K562 (cell line): ENCODE data around the gene ULBP1. TPM values are rescaled to one million over a fixed set of nuclear protein-coding genes. Genes with fewer than 3 reads are reported as not detected.

Source experiments
- CREB5 ChIP-seq: fragments of 250-450 bp; sonication (Bioruptor Pico); IDR thresholded peaks from 2 replicates; pipeline ENCODE4 v1.5.0; 2020; ENCODE audit warnings: mild to moderate bottlenecking
- LCOR ChIP-seq: sonication (generic); formaldehyde crosslinking; IDR thresholded peaks from 2 replicates; pipeline ENCODE4 v1.8.0; 2022; ENCODE audit warnings: mild to moderate bottlenecking, missing genetic modification reagents
- MEF2D ChIP-seq: conservative IDR thresholded peaks from 2 replicates; pipeline ENCODE4 v1.6.1; 2016; ENCODE audit warnings: low read depth, missing genetic modification characterization, missing compliant biosample characterization
- MXD1 ChIP-seq: fragments of 250-450 bp; sonication (Bioruptor Pico); IDR thresholded peaks from 2 replicates; pipeline ENCODE4 v1.8.0; 2021; ENCODE audit warnings: borderline replicate concordance, mild to moderate bottlenecking, moderate library complexity; ENCODE audit not compliant: poor library complexity, severe bottlenecking
- PHF21A ChIP-seq: fragments of 450-650 bp; IDR thresholded peaks from 2 replicates; pipeline ENCODE4 v1.6.1; 2017; ENCODE audit warnings: low read depth, borderline replicate concordance
- PHTF2 ChIP-seq: fragments of 250-450 bp; sonication (Bioruptor Pico); IDR thresholded peaks from 2 replicates; pipeline ENCODE4 v1.5.0; 2021; ENCODE audit warnings: mild to moderate bottlenecking
- SMAD3 ChIP-seq: fragments of 450-650 bp; formaldehyde crosslinking; conservative IDR thresholded peaks from 2 replicates; pipeline ENCODE4 v1.4.0; 2020; ENCODE audit warnings: mild to moderate bottlenecking
- SOX6 ChIP-seq: fragments of 450-650 bp; IDR thresholded peaks from 2 replicates; pipeline ENCODE4 v1.6.1; 2014; ENCODE audit warnings: mild to moderate bottlenecking
- SPI1 ChIP-seq: IDR thresholded peaks from 2 replicates; pipeline ENCODE4 v1.6.1; 2011; ENCODE audit warnings: low read depth, low read length, control low read depth, borderline replicate concordance
- SRSF3 ChIP-seq: fragments of 200-400 bp; formaldehyde crosslinking; IDR thresholded peaks from 2 replicates; pipeline ENCODE4 v1.6.1; 2016; ENCODE audit warnings: mild to moderate bottlenecking, low read length, moderate library complexity; ENCODE audit not compliant: insufficient read depth
- THAP12 ChIP-seq: fragments of 250-450 bp; sonication (Bioruptor Pico); IDR thresholded peaks from 2 replicates; pipeline ENCODE4 v1.9.0; 2021; ENCODE audit warnings: mild to moderate bottlenecking, inconsistent platforms
- TRIM25 ChIP-seq: fragments of 450-650 bp; IDR thresholded peaks from 2 replicates; pipeline ENCODE4 v1.7.0; 2016; ENCODE audit warnings: borderline replicate concordance
- ZBTB5 ChIP-seq: fragments of 450-650 bp; IDR thresholded peaks from 2 replicates; pipeline ENCODE4 v1.6.1; 2017; ENCODE audit warnings: antibody characterized with exemption
- ZBTB8A ChIP-seq: fragments of 450-650 bp; IDR thresholded peaks from 2 replicates; pipeline ENCODE4 v1.6.1; 2018; ENCODE audit warnings: mild to moderate bottlenecking, moderate library complexity; ENCODE audit not compliant: partially characterized antibody
- ZNF133 ChIP-seq: fragments of 250-450 bp; sonication (Bioruptor Pico); IDR thresholded peaks from 2 replicates; pipeline ENCODE4 v1.4.0; 2020; ENCODE audit warnings: mild to moderate bottlenecking
- ZNF778 ChIP-seq: fragments of 450-650 bp; formaldehyde crosslinking; IDR thresholded peaks from 2 replicates; pipeline ENCODE4 v1.4.0; 2020; ENCODE audit warnings: mild to moderate bottlenecking, moderate library complexity
- polyA plus RNA-seq, 8 experiments: library from polyadenylated mRNA; depleted of rRNA in 4 of 8; stranded (reverse) in 5 of 8; unstranded in 3 of 8; fragments of >200 nt; fragmentation: Nextera tagmentation in 2 of 8; fragmentation: Illumina TruSeq in 1 of 8; extraction: Ambion mirVana in 2 of 8; extraction: Trizol in 1 of 8; gene quantifications; 2 replicates each; pipeline versions ENCODE4 v1.2.1 to v1.2.3, GENCODE V29; 2011 to 2014; ENCODE audit warnings: inconsistent platforms in 1 of 8, missing spikeins in 1 of 8
- total RNA-seq, 7 experiments: library from RNA; depleted of rRNA in 6 of 7; stranded (reverse); fragments of >200 nt in 6 of 7; fragmentation: Illumina TruSeq in 2 of 7; extraction: Trizol in 2 of 7; gene quantifications; 2 replicates each; pipeline versions ENCODE4 v1.2.1 to v1.2.3, GENCODE V29; 2011 to 2021; ENCODE audit warnings: low replicate concordance in 1 of 7

ULBP1 gene
- total and polyA plus RNA-seq, 9 of the 15 experiments (the other 6 are each of a cell fraction or from before 2014, with no cell fraction given): 0.33 to 6.0 (median 2.5) TPM

GRCh38 chr6:149963462-149964307, at the start of gene ULBP1 (continued):
- TF ChIP-seq CREB5 (CRISPR knock-in tag) (no peak), ZNF778 (CRISPR knock-in tag) (no peak), PHF21A (no peak), ZBTB5 (no peak), SPI1 (peak; percentile 87), PHTF2 (no peak), MEF2D (tag) (no peak), ZBTB8A (no peak), THAP12 (CRISPR knock-in tag) (no peak), MXD1 (CRISPR knock-in tag) (peak; percentile 46), ZNF133 (CRISPR knock-in tag) (no peak), SRSF3 (no peak), SOX6 (peak; percentile 75; the same call in 1 of the 2 replicates), TRIM25 (no peak), SMAD3 (no peak), LCOR (CRISPR knock-in tag) (peak; percentile 100)
